ENCODE measurements around the gene PTMA. TPM values are rescaled to one million over a fixed set of nuclear protein-coding genes. Genes with fewer than 3 reads are reported as not detected.

The PTMA gene
- total RNA-seq, 4 donors from 2014 or later: 683 to 866 (median 805) TPM

DNA sequence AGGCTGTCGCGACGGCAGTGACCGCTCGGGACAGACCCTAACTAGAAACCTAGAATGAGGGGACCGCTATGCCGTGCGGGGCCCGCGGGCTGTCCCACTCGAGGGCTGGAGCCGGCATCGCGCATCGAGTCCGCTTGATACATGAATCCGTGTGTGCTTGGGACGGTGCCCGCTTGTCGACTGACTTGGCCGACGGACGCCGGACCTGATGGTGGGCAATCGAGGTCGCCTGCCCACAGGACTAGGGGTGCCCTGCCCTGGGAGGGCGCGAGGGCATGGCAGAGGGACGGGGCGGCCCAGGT is 749 bp upstream of the PTMA start:
- Histone ChIP-seq H3K27me3 (no peaks in the 10 kb centered on the region), H3K4me3 (peak overlapping the region; percentile 60 to 99), H3K36me3 (peaks cover 0 to 12% of the 10 kb centered on the region in 2 donors), H3K4me1 (peaks cover 0 to 71% (median 18%) of the 10 kb centered on the region in 3 donors), H3K9me3 (no peaks in the 10 kb centered on the region), H3K27ac (peak overlapping the region; percentile 91 to 100 (median 100))
- WGBS, 2 donors (ENCODE audit: low coverage in 1 of 2): no CpG with 5 or more reads among the region's 30 CpGs
- ATAC-seq: peak; percentile 0
- TF ChIP-seq POLR2A (IDR thresholded peaks at IDR 0.05) (peak in 1 of 2 donors; percentile 61), EP300 (IDR thresholded peaks at IDR 0.05) (no peak), POLR2AphosphoS5 (IDR thresholded peaks at IDR 0.05) (no peak)
- TF ChIP-seq, protein P1, sequence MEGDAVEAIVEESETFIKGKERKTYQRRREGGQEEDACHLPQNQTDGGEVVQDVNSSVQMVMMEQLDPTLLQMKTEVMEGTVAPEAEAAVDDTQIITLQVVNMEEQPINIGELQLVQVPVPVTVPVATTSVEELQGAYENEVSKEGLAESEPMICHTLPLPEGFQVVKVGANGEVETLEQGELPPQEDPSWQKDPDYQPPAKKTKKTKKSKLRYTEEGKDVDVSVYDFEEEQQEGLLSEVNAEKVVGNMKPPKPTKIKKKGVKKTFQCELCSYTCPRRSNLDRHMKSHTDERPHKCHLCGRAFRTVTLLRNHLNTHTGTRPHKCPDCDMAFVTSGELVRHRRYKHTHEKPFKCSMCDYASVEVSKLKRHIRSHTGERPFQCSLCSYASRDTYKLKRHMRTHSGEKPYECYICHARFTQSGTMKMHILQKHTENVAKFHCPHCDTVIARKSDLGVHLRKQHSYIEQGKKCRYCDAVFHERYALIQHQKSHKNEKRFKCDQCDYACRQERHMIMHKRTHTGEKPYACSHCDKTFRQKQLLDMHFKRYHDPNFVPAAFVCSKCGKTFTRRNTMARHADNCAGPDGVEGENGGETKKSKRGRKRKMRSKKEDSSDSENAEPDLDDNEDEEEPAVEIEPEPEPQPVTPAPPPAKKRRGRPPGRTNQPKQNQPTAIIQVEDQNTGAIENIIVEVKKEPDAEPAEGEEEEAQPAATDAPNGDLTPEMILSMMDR (IDR thresholded peaks at IDR 0.05): no peak

DNA sequence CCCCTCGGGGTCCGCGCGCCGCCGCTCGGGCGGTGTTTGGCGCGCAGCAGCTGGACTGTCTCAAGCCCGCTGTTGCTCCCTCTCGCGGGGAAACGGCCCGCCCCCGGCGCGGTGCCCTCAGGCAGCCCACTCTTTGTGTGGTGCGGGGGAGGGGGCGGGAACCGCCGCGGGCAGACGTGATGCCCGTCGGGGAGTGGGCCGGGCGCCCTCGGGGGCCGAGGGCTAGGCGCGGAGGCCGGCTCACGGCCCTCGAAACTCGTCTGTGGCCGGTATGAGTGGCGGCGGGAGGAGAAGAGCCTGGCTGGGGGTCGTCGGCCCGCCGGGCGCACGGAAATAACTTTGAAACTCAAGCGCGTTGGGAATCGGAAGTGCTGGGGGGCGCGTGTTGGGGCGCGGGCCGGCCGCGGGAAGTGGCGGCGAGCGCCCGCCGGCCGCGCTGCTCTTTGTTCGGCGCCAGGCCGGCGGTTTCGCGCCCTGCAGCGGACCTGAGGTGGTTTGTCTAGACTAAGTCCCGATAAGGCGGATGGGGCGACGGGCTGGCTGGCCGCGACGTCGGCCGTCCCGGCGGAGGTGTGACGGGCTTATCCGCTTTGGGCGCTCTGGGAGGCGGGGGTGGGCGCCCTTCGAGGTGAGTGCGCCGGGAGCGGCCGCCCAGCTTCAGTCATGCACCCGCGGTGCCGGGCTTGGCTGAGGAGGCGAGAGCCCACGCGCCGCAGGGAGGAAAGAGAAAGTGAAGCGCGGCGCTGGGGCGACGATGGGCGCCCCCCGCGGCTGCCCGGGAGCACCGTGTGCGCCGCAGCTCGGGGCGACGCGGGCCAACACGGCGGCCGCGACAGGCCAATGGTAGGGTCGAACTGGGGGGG is 679 bp downstream of the PTMA start:
- TF ChIP-seq, protein P1 (IDR thresholded peaks at IDR 0.05): peak in 3 of 4 experiments; percentile 19 to 45 (median 25)
- TF ChIP-seq POLR2AphosphoS5 (IDR thresholded peaks at IDR 0.05) (no peak), EP300 (IDR thresholded peaks at IDR 0.05) (no peak), POLR2A (IDR thresholded peaks at IDR 0.05) (peak; percentile 55 to 68)
- Histone ChIP-seq H3K4me1 (peaks cover 0 to 71% (median 26%) of the 10 kb centered on the region in 3 donors), H3K27ac (peak overlapping the region; percentile 93 to 100 (median 100)), H3K27me3 (no peaks in the 10 kb centered on the region), H3K4me3 (peak overlapping the region; percentile 70 to 99), H3K36me3 (peaks cover 0 to 26% of the 10 kb centered on the region in 2 donors), H3K9me3 (no peaks in the 10 kb centered on the region)
- ATAC-seq: no peak
- WGBS, 2 donors (ENCODE audit: low coverage in 1 of 2): 4% methylated on average over 5 of the region's 118 CpGs; no CpG with 5 or more reads in 1 of the 2 donors

DNA sequence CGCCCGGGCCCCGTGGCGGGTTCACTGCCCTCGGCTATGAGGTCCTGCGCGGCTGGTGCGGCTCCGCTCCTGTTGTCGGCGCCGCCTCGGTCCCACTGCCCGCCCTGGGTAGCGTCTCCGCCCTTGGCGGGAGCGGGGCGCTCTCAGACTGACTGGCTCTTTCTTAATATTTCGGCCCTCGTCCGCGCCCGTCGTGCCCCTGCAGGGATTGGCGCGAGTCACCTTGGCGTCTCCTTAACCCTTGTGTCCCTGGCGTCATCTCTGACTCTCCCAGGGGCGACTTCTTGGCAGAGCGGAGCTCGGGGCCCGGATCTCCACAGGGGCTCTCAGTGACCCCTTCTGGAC is 1.3 kb downstream of the PTMA start:
- peak overlapping the region; percentile 70 to 99 for H3K4me3 ChIP-seq
- H3K9me3 ChIP-seq: no peaks in the 10 kb centered on the region
- TF ChIP-seq POLR2AphosphoS5 (IDR thresholded peaks at IDR 0.05) (peak; percentile 60), EP300 (IDR thresholded peaks at IDR 0.05) (no peak), POLR2A (IDR thresholded peaks at IDR 0.05) (peak in 1 of 2 donors; percentile 17)
- TF ChIP-seq, protein P1 (IDR thresholded peaks at IDR 0.05): no peak
- peaks cover 0 to 27% of the 10 kb centered on the region in 2 donors for H3K36me3 ChIP-seq
- peak overlapping the region; percentile 93 to 100 (median 100) for H3K27ac ChIP-seq
- H3K27me3 ChIP-seq: no peaks in the 10 kb centered on the region
- no CpG with 5 or more reads among the region's 33 CpGs for WGBS, 2 donors (ENCODE audit: low coverage in 1 of 2)
- ATAC-seq: no peak
- H3K4me1 ChIP-seq: peaks cover 0 to 71% (median 31%) of the 10 kb centered on the region in 3 donors

DNA sequence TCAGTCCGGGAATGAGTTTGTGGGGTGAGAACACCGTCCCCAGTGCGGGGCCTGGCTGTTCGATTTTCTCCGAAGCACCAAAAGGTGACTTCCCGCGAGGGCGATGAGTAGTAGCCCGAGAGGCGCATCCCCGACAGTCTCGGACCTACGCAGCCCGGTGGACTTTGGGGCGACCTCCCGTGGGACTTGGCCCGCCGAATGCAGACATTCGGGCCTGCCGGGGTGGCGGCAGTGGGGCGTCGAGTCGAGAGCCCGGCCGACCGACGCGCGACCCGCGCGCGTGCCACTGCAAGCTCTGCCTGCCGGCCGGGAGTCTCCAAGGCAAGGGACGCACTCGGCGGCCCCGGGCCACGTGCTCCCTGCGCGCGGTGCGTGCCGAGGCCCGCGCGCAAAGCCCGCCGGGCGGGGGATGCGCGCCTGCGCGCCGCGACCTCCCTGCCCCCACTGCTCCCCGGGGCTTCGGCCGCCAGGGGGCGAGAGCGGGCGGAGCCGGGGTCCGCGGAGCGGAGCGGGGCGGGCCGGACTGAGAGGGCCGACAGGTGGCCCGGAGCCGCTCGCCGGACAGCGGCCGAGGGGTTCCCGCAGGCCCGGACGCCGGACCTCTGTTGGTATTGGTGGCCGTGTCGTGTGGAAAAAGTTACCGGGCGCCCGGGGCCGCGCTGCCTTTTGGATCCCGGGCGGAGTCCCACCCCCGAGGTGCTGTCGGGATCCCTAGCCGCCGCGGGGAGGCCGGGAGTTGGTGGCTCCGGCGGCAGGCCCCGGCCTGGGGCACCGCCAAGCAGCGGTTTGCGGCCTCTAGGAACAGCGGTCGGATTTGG is 1.9 kb downstream of the PTMA start:
- peaks cover 0 to 72% (median 37%) of the 10 kb centered on the region in 3 donors for H3K4me1 ChIP-seq
- ATAC-seq: peak; percentile 39
- TF ChIP-seq POLR2A (IDR thresholded peaks at IDR 0.05) (peak; percentile 87 to 91), POLR2AphosphoS5 (IDR thresholded peaks at IDR 0.05) (peak; percentile 66), EP300 (IDR thresholded peaks at IDR 0.05) (no peak)
- TF ChIP-seq, protein P1 (IDR thresholded peaks at IDR 0.05): peak in 3 of 4 experiments; percentile 90 to 100 (median 99)

More for the DNA sequence above, 1.9 kb downstream of the PTMA start:
- WGBS, 2 donors (ENCODE audit: low coverage in 1 of 2): no CpG with 5 or more reads among the region's 105 CpGs
- H3K9me3 ChIP-seq: no peaks in the 10 kb centered on the region
- H3K4me3 ChIP-seq: peak overlapping the region; percentile 70 to 99
- peak overlapping the region; percentile 93 to 100 (median 100) for H3K27ac ChIP-seq
- no peaks in the 10 kb centered on the region for H3K27me3 ChIP-seq
- H3K36me3 ChIP-seq: peaks cover 0 to 27% of the 10 kb centered on the region in 2 donors
